Immature natural killer cell (primary cell): ENCODE data around the gene ARHGAP24. TPM values are rescaled to one million over a fixed set of nuclear protein-coding genes. Genes with fewer than 3 reads are reported as not detected.
A peak's percentile ranks its signal among the peaks of the same experiment; 100 is the strongest.
"Not testable (repeated sequence)": the region's sequence is repeated elsewhere in the genome, so short reads cannot be mapped to it uniquely, and the experiment has no call there.

ENCODE experiments used
- DNase-seq, 3 donors: peaks; one replicate each; pipeline ENCODE4 v3.0.0; 2022; ENCODE audit warnings: mixed read lengths in 1 of 3
- H3K27ac Mint-ChIP-seq, 6 donors: one replicate each; pipeline ENCODE4 v1.8.0; 2020; ENCODE audit warnings: mixed read lengths in 6 of 6, mild to moderate bottlenecking in 5 of 6, inconsistent platforms in 4 of 6, moderate library complexity in 3 of 6
- H3K27me3 Mint-ChIP-seq, 3 donors: one replicate each; pipeline ENCODE4 v1.8.0; 2020 to 2021; ENCODE audit warnings: low read depth in 3 of 3, mild to moderate bottlenecking in 3 of 3, mixed read lengths in 3 of 3, moderate library complexity in 3 of 3, inconsistent platforms in 1 of 3
- H3K36me3 Mint-ChIP-seq, 3 donors: one replicate each; pipeline ENCODE4 v1.8.0; 2020; ENCODE audit warnings: mixed read lengths in 3 of 3, inconsistent platforms in 2 of 3, mild to moderate bottlenecking in 2 of 3
- H3K4me1 Mint-ChIP-seq, 2 donors: one replicate each; pipeline ENCODE4 v1.8.0; 2020; ENCODE audit warnings: inconsistent platforms in 2 of 2, mild to moderate bottlenecking in 2 of 2, mixed read lengths in 2 of 2, moderate library complexity in 1 of 2
- H3K4me3 Mint-ChIP-seq, 5 donors: one replicate each; pipeline ENCODE4 v1.8.0; 2020; ENCODE audit warnings: mild to moderate bottlenecking in 5 of 5, mixed read lengths in 5 of 5, inconsistent platforms in 3 of 5, moderate library complexity in 3 of 5
- H3K9me3 Mint-ChIP-seq, 6 donors: one replicate each; pipeline ENCODE4 v1.8.0; 2020; ENCODE audit warnings: mild to moderate bottlenecking in 6 of 6, mixed read lengths in 6 of 6, inconsistent platforms in 4 of 6, moderate library complexity in 3 of 6
- polyA plus RNA-seq, 3 donors: library from polyadenylated mRNA; unstranded; fragments of 300-500 nt; fragmentation: Illumina TruSeq; gene quantifications; one replicate each; pipeline ENCODE4 v1.2.3, GENCODE V29; 2021

Gene ARHGAP24
- polyA plus RNA-seq, 3 donors from 2014 or later = 0.06 to 0.24 TPM; not detected in 1

- DNase-seq = no peak
- no peak overlapping the region for H3K27ac Mint-ChIP-seq
- no peaks in the 10 kb centered on the region for H3K36me3 Mint-ChIP-seq
- H3K9me3 Mint-ChIP-seq = peaks cover 0 to 22% (median 5%) of the 10 kb centered on the region in 6 donors
- no peaks in the 10 kb centered on the region for H3K4me1 Mint-ChIP-seq
- H3K27me3 Mint-ChIP-seq = no peaks in the 10 kb centered on the region
- H3K4me3 Mint-ChIP-seq = no peak overlapping the region
These were observed 323.2 kb downstream of the ARHGAP24 start for GRCh38 chr4:85798012-85798770.

- Mint-ChIP-seq H3K9me3 (peaks cover 2 to 33% (median 6%) of the 10 kb centered on the region in 6 donors), H3K4me1 (no peaks in the 10 kb centered on the region), H3K27me3 (peaks cover 0 to 3% (median 0%) of the 10 kb centered on the region in 3 donors), H3K27ac (no peak overlapping the region), H3K36me3 (no peaks in the 10 kb centered on the region), H3K4me3 (no peak overlapping the region)
- DNase-seq = no peak
These were observed 328.9 kb downstream of the ARHGAP24 start for GRCh38 chr4:85803856-85804255.

- no peak for DNase-seq
- H3K4me3 Mint-ChIP-seq = no peak overlapping the region
- H3K27me3 Mint-ChIP-seq = peaks cover 0 to 3% (median 0%) of the 10 kb centered on the region in 3 donors
- no peaks in the 10 kb centered on the region for H3K4me1 Mint-ChIP-seq
- no peaks in the 10 kb centered on the region for H3K36me3 Mint-ChIP-seq
- H3K9me3 Mint-ChIP-seq = peaks cover 0 to 33% (median 4%) of the 10 kb centered on the region in 6 donors
- no peak overlapping the region for H3K27ac Mint-ChIP-seq
These were observed 330.9 kb downstream of the ARHGAP24 start for GRCh38 chr4:85805891-85806290.

GRCh38 chr4:85806334-85806733 lies 331.4 kb downstream of the ARHGAP24 start:
- H3K36me3 Mint-ChIP-seq = no peaks in the 10 kb centered on the region
- DNase-seq = no peak
- H3K9me3 Mint-ChIP-seq = peaks cover 0 to 33% (median 4%) of the 10 kb centered on the region in 6 donors
- H3K27ac Mint-ChIP-seq = no peak overlapping the region
- no peak overlapping the region for H3K4me3 Mint-ChIP-seq
- H3K4me1 Mint-ChIP-seq = no peaks in the 10 kb centered on the region
- peaks cover 0 to 3% (median 0%) of the 10 kb centered on the region in 3 donors for H3K27me3 Mint-ChIP-seq

GRCh38 chr4:85807247-85807950 lies 332.4 kb downstream of the ARHGAP24 start:
- Mint-ChIP-seq H3K4me3 (no peak overlapping the region), H3K4me1 (no peaks in the 10 kb centered on the region), H3K36me3 (no peaks in the 10 kb centered on the region), H3K27me3 (peaks cover 0 to 3% (median 0%) of the 10 kb centered on the region in 3 donors), H3K27ac (peak overlapping the region in 1 of 6 donors; percentile 24), H3K9me3 (peaks cover 0 to 26% (median 5%) of the 10 kb centered on the region in 6 donors)
- no peak for DNase-seq

GRCh38 chr4:85808104-85808503 lies 333.2 kb downstream of the ARHGAP24 start:
- Mint-ChIP-seq H3K27me3 (peaks cover 0 to 3% (median 0%) of the 10 kb centered on the region in 3 donors), H3K4me3 (no peak overlapping the region), H3K4me1 (no peaks in the 10 kb centered on the region), H3K36me3 (no peaks in the 10 kb centered on the region), H3K9me3 (peaks cover 0 to 26% (median 6%) of the 10 kb centered on the region in 6 donors), H3K27ac (no peak overlapping the region)
- DNase-seq = no peak

- H3K27ac Mint-ChIP-seq = no peak overlapping the region
- no peaks in the 10 kb centered on the region for H3K4me1 Mint-ChIP-seq
- H3K27me3 Mint-ChIP-seq = peaks cover 0 to 3% (median 0%) of the 10 kb centered on the region in 3 donors
- H3K36me3 Mint-ChIP-seq = no peaks in the 10 kb centered on the region
- no peak for DNase-seq
- peaks cover 0 to 26% (median 6%) of the 10 kb centered on the region in 6 donors for H3K9me3 Mint-ChIP-seq
- no peak overlapping the region for H3K4me3 Mint-ChIP-seq
These were observed 333.9 kb downstream of the ARHGAP24 start for GRCh38 chr4:85808864-85809263.

GRCh38 chr4:85812776-85813175 lies 337.8 kb downstream of the ARHGAP24 start:
- Mint-ChIP-seq H3K27ac (no peak overlapping the region), H3K27me3 (peaks cover 0 to 2% (median 1%) of the 10 kb centered on the region in 3 donors), H3K4me1 (no peaks in the 10 kb centered on the region), H3K36me3 (no peaks in the 10 kb centered on the region), H3K4me3 (no peak overlapping the region), H3K9me3 (peaks cover 3 to 29% (median 9%) of the 10 kb centered on the region in 6 donors)
- DNase-seq = no peak

- no peaks in the 10 kb centered on the region for H3K4me1 Mint-ChIP-seq
- peaks cover 5 to 40% (median 7%) of the 10 kb centered on the region in 6 donors for H3K9me3 Mint-ChIP-seq
- no peak for DNase-seq
- no peak overlapping the region for H3K4me3 Mint-ChIP-seq
- H3K27me3 Mint-ChIP-seq = peaks cover 0 to 2% (median 1%) of the 10 kb centered on the region in 3 donors
- no peaks in the 10 kb centered on the region for H3K36me3 Mint-ChIP-seq
- H3K27ac Mint-ChIP-seq = no peak overlapping the region
These were observed 341.0 kb downstream of the ARHGAP24 start for GRCh38 chr4:85815796-85816459.

- Mint-ChIP-seq H3K4me3 (no peak overlapping the region), H3K9me3 (peaks cover 5 to 30% (median 8%) of the 10 kb centered on the region in 6 donors), H3K27me3 (peaks cover 0 to 2% (median 1%) of the 10 kb centered on the region in 3 donors), H3K27ac (no peak overlapping the region), H3K36me3 (no peaks in the 10 kb centered on the region), H3K4me1 (no peaks in the 10 kb centered on the region)
- DNase-seq = no peak
These were observed 343.8 kb downstream of the ARHGAP24 start for GRCh38 chr4:85818700-85819099.

GRCh38 chr4:85820101-85820500 lies 345.2 kb downstream of the ARHGAP24 start:
- peaks cover 4 to 36% (median 7%) of the 10 kb centered on the region in 6 donors for H3K9me3 Mint-ChIP-seq
- H3K27me3 Mint-ChIP-seq, H3K36me3 Mint-ChIP-seq, H3K4me1 Mint-ChIP-seq, H3K27ac Mint-ChIP-seq, H3K4me3 Mint-ChIP-seq, DNase-seq: not testable (repeated sequence)

GRCh38 chr4:85821688-85822455 lies 346.9 kb downstream of the ARHGAP24 start:
- Mint-ChIP-seq H3K9me3 (peaks cover 0 to 23% (median 3%) of the 10 kb centered on the region in 6 donors), H3K4me3 (no peak overlapping the region), H3K27me3 (peaks cover 0 to 4% (median 2%) of the 10 kb centered on the region in 3 donors)

GRCh38 chr4:85823295-85823694 lies 348.3 kb downstream of the ARHGAP24 start:
- H3K4me1 Mint-ChIP-seq = no peaks in the 10 kb centered on the region
- H3K27ac Mint-ChIP-seq = no peak overlapping the region
- H3K4me3 Mint-ChIP-seq = no peak overlapping the region
- DNase-seq = no peak
- H3K9me3 Mint-ChIP-seq = peaks cover 1 to 22% (median 8%) of the 10 kb centered on the region in 6 donors
- H3K27me3 Mint-ChIP-seq = peaks cover 0 to 4% (median 2%) of the 10 kb centered on the region in 3 donors
- H3K36me3 Mint-ChIP-seq = no peaks in the 10 kb centered on the region

More at GRCh38 chr4:85821688-85822455, 346.9 kb downstream of the ARHGAP24 start:
- DNase-seq = no peak
- Mint-ChIP-seq H3K4me1 (no peaks in the 10 kb centered on the region), H3K27ac (no peak overlapping the region), H3K36me3 (no peaks in the 10 kb centered on the region)
